GM13977 (cell line): ENCODE results near the gene PIH1D1.
A peak's percentile ranks its signal among the peaks of the same experiment; 100 is the strongest.
"Not testable (repeated sequence)": the region's sequence is repeated elsewhere in the genome, so short reads cannot be mapped to it uniquely, and the experiment has no call there.

ENCODE experiments used
- DNase-seq: peaks from one replicate; pipeline ENCODE4 v3.0.0; 2012; ENCODE audit warnings: low spot score
- in situ Hi-C: fragments of 300-500 bp; cut with MboI; formaldehyde crosslinking; loops from one replicate; pipeline ENCODE4 v1.12.0; 2022; ENCODE audit warnings: low sequenced_read_pairs, low pct_unique_long_range_greater_than_20kb, mixed read lengths, inconsistent platforms; ENCODE audit not compliant: unreplicated experiment
- TF ChIP-seq, protein P1 (sequence below): IDR thresholded peaks from 2 replicates; pipeline ENCODE4 v1.5.1; 2012; ENCODE audit warnings: mild to moderate bottlenecking, control low read depth; ENCODE audit not compliant: insufficient read depth; ENCODE audit errors: extremely low read depth, missing control alignments

Gene PIH1D1

DNA sequence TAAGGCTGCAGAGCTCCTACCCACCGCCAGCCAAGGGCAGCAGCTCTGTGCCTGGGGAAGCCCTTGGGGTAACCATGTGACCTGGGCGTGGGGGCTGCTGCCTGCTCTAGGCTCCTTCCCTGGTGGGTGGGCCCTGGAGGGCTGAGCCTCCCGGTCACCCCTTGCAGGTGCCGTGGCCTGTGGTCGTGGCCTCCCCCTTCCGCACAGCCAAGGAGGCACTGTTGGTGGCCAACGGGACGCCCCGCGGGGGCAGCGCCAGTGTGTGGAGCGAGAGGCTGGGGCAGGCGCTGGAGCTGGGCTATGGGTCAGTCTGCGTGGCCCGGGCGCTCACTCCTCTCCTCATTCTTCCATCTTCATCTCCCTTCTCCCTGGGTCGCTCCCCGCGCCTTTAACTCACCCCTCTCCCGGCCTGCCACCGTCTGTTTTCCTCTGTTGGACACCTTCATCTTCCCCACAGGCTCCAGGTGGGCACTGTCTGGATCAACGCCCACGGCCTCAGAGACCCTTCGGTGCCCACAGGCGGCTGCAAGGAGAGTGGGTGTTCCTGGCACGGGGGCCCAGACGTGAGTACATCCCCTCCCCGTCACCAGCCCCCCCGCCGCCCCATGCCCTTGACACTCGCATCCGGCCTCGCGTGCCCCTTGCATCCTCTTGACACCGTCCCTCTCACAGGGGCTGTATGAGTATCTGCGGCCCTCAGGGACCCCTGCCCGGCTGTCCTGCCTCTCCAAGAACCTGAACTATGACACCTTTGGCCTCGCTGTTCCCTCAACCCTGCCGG lies 12.5 kb upstream of the PIH1D1 start:
- DNase-seq: no peak
- in situ Hi-C loops: no loop called here
- TF ChIP-seq, protein P1, sequence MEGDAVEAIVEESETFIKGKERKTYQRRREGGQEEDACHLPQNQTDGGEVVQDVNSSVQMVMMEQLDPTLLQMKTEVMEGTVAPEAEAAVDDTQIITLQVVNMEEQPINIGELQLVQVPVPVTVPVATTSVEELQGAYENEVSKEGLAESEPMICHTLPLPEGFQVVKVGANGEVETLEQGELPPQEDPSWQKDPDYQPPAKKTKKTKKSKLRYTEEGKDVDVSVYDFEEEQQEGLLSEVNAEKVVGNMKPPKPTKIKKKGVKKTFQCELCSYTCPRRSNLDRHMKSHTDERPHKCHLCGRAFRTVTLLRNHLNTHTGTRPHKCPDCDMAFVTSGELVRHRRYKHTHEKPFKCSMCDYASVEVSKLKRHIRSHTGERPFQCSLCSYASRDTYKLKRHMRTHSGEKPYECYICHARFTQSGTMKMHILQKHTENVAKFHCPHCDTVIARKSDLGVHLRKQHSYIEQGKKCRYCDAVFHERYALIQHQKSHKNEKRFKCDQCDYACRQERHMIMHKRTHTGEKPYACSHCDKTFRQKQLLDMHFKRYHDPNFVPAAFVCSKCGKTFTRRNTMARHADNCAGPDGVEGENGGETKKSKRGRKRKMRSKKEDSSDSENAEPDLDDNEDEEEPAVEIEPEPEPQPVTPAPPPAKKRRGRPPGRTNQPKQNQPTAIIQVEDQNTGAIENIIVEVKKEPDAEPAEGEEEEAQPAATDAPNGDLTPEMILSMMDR: no peak

DNA sequence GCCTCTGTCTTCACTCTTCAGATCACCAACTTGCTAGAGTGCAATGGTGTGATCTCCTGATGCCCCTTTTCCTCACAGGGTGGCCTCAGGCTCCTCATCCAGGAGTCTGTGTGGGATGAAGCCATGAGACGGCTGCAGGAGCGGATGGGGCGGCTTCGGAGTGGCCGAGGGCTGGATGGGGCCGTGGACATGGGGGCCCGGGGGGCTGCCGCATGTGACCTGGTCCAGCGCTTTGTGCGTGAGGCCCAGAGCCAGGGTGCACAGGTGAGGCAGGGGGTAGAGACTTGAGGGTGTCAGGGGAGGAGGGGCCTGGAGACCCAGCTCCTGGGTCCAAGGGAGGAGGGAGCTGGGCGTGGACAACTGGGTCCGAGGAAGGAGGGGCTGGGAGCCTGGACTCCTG lies 10.9 kb upstream of the PIH1D1 start:
- DNase-seq: peak; percentile 12
- in situ Hi-C loops: no loop called here
- TF ChIP-seq, protein P1: no peak

DNA sequence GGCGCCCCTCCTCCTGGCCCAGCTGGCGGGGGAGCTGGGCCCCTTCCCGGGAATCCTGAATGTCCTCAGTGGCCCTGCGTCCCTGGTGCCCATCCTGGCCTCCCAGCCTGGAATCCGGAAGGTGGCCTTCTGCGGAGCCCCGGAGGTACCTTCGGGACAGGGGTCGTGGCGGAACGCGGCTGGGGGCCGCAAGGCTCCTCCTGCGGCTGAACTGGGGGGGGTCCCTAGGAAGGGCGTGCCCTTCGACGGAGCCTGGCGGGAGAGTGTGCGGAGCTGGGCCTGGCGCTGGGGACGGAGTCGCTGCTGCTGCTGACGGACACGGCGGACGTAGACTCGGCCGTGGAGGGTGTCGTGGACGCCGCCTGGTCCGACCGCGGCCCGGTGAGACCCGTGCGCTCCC lies 10.0 kb upstream of the PIH1D1 start:
- in situ Hi-C loops: no loop called here
- no peak for DNase-seq
- TF ChIP-seq, protein P1: no peak

DNA sequence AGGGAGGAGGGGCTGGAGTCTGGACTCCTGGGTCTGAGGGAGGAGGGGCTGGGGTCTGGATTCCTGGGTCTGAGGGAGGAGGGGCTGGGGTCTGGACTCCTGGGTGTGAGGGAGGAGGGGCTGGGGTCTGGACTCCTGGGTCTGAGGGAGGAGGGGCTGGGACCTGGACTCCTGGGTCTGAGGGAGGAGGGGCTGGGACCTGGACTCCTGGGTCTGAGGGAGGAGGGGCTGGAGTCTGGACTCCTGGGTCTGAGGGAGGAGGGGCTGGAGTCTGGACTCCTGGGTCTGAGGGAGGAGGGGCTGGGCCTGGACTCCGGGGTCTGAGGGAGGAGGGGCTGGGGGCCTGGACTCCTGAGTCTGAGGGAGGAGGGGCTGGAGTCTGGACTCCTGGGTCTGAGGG lies 9.5 kb upstream of the PIH1D1 start:
- in situ Hi-C loops, DNase-seq: not testable (repeated sequence)

DNA sequence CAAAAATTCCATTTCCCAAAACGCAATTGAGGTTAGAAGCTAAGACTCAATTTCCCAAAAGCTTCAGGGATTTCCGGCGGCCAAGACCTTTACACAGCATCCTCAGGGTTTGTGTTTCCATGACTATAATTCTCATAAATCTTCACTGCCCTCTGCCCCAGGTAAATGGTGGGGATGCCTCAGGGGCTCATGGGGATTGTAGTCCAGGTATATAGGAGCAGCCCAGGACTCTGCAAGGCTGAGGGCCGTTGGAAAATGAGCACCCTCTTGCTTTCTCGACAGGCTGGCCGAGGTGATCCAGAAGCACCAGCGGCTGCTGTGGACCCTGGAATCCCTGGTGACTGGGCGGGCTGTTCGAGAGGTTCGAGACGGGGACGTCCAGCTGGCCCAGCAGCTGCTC lies 7.8 kb upstream of the PIH1D1 start:
- in situ Hi-C loops: no loop called here
- no peak for DNase-seq
- TF ChIP-seq, protein P1: no peak

DNA sequence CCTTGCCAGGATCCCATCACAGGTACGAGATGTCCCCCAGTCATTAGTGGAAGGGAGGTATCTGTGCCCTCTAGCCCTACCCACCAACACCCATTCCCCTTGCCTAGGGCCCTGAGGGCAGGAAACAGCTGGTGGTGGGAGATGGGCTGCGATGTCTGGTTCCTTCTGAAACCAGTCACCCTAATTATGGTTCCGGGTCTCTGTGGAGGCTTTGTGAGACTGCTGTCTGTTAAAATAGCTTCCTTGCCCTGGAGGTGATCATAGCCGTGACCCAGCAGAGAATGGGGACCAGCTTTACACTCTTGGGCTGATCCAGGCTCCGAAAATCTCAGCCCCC lies 6.9 kb upstream of the PIH1D1 start:
- DNase-seq: peak; percentile 13
- in situ Hi-C loops: no loop called here
- TF ChIP-seq, protein P1: no peak

DNA sequence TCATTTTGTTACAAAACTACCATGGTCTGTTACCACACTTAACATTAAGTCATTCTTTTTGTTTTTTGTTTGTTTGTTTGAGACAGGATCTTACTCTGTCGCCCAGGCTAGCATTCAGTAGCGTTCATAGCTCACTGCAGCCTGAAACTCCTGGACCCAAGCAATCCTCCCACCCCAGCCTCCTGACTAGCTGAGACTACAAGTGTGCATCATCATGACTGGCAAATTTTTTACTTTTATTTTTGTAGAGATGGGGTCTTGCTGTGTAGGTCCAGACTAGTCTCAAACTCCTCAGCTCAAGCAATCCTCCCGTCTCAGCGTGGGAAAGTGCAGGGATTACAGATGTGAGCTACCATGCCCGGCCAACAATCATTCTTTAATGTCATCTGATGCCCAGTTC lies 4.7 kb upstream of the PIH1D1 start:
- TF ChIP-seq, protein P1: no peak
- in situ Hi-C loops: no loop called here
- no peak for DNase-seq
